ENCODE results near the gene TCF12.

TCF12 gene

DNA sequence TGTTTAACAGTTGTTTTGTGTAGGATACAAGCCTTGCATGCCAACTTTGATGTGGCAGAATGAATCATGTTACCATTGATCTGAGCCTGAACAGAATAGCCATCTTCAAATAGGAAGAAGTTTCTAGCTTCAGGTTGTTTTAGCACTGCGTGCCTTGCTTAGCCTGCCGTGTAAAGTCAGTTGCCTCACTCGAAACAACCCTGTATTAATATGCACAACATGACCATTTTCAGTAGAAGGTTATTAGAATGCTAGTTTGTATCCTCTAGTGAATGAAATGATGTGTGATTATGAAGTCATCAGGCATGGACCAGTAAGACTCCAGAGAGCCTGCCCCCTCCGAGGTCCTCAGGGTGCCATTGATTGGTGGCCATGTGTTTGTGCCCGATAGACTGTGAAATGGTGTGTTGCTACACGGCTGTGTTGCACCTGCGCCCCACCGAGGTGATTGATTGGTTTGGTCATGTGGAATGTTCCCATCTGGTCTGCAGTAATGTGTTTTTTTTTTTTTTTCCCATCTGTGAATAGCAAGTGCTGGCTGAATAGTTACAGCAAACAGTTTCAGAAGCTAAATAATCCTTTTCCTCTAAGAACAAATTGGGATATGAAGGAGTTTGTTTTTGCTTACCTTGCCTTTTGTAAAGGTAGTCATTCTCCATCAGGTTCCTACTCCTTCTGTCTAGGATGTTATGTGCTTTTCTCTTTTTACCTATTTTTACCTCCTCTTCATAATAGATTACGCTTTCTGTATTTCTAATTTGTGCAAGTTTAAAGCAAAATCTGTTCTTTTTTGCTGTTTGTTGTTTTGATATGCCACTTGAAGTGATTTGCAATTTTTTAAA, 214.9 kb downstream of the TCF12 start:
- H3K36me3 ChIP-seq (replicated peaks) = no peaks in the 10 kb centered on the region
- H3K4me3 ChIP-seq = no peak overlapping the region
- peaks cover 29% of the 10 kb centered on the region for H3K4me1 ChIP-seq
- H3K27me3 ChIP-seq (ENCODE audit: low read depth) = no peaks in the 10 kb centered on the region
- in situ Hi-C loops (cut with MboI; ENCODE audit: low sequenced_read_pairs) = loop anchor here (10.0 kb wide), 1 partner anchor 639 kb away; no protein-coding TSS in a partner anchor
- peak in 1 of 2 experiments; percentile 20 for DNase-seq (ENCODE audit: low spot score in 2 of 2)
- no peaks in the 10 kb centered on the region for H3K9me3 ChIP-seq

DNA sequence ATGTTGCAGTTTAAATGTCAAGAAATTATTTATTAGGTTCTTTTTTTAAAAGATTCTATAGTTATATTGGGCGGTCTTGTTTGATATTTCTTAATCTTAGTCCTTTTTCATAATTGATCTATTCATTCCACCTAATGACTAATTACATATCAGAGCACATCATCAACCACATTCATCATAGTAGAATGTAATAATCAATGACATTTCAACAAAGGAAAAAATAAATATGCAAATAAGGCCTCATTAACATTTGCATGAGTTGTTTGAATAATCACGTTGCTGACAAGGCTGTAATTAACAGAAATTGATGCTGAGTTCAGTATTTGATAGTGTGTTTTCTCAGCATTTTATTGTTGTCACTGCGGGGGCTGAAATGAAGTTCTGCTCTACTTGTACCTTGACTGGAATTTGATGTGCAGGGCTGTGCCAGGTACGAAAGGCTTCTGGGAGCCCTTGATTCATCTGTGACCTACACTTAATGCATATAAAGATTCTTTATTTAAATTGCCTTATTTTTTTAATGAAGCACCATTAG, 215.7 kb downstream of the TCF12 start:
- no peak for DNase-seq (ENCODE audit: low spot score in 2 of 2)
- Histone ChIP-seq H3K4me1 (peaks cover 29% of the 10 kb centered on the region), H3K36me3 (replicated peaks) (no peaks in the 10 kb centered on the region), H3K9me3 (no peaks in the 10 kb centered on the region), H3K4me3 (no peak overlapping the region), H3K27me3 (ENCODE audit: low read depth) (no peaks in the 10 kb centered on the region)
- in situ Hi-C loops (cut with MboI; ENCODE audit: low sequenced_read_pairs) = loop anchor here (10.0 kb wide), 1 partner anchor 639 kb away; no protein-coding TSS in a partner anchor

DNA sequence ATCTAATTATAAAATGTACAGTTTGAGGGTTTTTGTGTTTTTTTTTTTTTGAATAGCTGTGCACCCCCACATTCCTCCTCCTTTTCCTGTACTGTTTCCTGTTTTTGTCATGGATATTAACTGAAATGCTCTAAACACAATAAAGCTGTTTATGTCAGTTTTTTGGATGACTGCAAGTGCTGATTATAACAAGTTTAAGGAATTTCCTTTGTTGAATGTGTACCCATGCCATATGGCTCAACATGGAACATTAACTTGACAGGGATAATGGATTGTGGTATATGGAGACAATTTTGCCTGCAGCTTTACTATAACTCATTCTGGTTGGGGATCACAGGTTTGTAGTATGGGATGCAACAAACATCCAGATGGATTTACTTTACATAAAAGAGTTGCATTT, 216.4 kb downstream of the TCF12 start:
- peak in 1 of 2 experiments; percentile 77 for DNase-seq (ENCODE audit: low spot score in 2 of 2)
- in situ Hi-C loops (cut with MboI; ENCODE audit: low sequenced_read_pairs) = loop anchor here (10.0 kb wide), 1 partner anchor 640 kb away; no protein-coding TSS in a partner anchor

DNA sequence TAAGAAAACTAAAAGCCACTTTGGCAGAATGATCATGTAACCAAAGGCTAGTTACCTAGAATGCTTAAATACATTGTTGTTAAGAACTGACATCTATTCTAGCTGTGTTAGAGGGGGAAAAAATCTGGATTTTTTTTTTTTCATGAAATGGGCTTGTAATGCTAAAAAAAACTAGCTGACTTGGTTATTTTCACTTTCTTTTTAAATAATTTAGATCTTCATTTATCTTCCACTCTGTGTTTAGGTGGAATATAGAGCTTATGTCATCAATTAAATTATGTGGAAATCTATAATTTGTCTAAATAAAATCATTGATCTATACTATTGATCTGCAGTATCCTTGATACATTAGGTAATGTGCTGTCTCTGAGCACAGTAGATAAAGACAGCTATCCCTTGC, 217.4 kb downstream of the TCF12 start:
- no peaks in the 10 kb centered on the region for H3K27me3 ChIP-seq (ENCODE audit: low read depth)
- H3K36me3 ChIP-seq (replicated peaks) = no peaks in the 10 kb centered on the region
- in situ Hi-C loops (cut with MboI; ENCODE audit: low sequenced_read_pairs) = loop anchor here (10.0 kb wide), 1 partner anchor 641 kb away; no protein-coding TSS in a partner anchor
- H3K4me1 ChIP-seq = peaks cover 21% of the 10 kb centered on the region
- no peak overlapping the region for H3K4me3 ChIP-seq
- H3K9me3 ChIP-seq = no peaks in the 10 kb centered on the region
- DNase-seq (ENCODE audit: low spot score in 2 of 2) = no peak

More for the DNA sequence above, 216.4 kb downstream of the TCF12 start:
- H3K9me3 ChIP-seq = no peaks in the 10 kb centered on the region
- peaks cover 24% of the 10 kb centered on the region for H3K4me1 ChIP-seq
- H3K36me3 ChIP-seq (replicated peaks) = no peaks in the 10 kb centered on the region
- H3K27me3 ChIP-seq (ENCODE audit: low read depth) = no peaks in the 10 kb centered on the region
- no peak overlapping the region for H3K4me3 ChIP-seq

DNA sequence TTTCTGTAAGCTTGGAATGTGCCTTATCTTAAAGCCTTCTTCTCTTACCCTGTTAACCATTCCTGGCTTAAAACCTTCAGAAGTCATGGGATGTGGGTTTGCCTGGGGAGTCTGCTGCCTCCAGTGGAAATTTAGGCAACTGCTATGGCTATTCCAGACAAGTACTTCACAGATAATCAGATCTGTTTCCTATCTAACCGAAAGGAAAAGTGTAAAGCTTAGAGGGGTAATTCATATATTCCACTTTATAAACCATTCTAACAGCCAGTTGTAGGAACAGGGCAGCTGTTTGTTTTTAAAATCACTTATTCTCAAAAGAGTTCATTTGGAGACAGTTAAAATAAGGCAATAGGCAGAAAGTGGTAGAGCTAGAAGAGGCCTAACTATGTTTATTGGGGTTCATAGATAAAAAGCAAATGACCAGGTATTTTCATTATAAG, 219.9 kb downstream of the TCF12 start:
- in situ Hi-C loops (cut with MboI; ENCODE audit: low sequenced_read_pairs) = loop anchor here (10.0 kb wide), 1 partner anchor 644 kb away; no protein-coding TSS in a partner anchor
- H3K36me3 ChIP-seq (replicated peaks) = no peaks in the 10 kb centered on the region
- H3K9me3 ChIP-seq = no peaks in the 10 kb centered on the region
- peaks cover 21% of the 10 kb centered on the region for H3K4me1 ChIP-seq
- peak; percentile 63 to 81 for DNase-seq (ENCODE audit: low spot score in 2 of 2)
- H3K4me3 ChIP-seq = no peak overlapping the region
- no peaks in the 10 kb centered on the region for H3K27me3 ChIP-seq (ENCODE audit: low read depth)

DNA sequence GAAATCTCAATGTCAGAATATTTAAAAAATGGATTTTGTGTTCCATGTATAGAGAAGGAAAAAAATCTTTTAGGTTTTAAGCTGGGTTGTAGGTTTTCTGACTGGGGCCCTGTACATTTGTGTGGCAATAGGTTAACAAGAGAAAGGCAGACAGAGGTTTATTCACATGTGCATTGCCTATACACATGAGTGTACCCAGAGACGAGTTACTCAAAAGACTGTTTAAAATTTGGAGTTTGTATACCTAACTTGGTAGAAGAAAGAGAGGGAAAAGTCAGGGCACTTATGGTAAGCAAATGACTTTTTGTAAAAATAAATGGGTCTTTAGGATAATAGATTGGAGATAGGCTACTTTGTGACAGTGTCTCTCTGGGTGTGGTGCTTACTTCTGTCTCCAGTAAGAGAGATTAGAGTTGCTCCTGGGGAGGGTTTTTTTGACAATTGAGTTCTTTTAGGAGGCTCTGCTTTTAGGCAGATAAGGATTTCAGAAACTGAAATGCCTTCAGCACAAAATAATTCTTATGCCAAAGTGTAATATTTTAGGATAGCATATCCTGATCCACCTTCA, 225.2 kb downstream of the TCF12 start:
- DNase-seq (ENCODE audit: low spot score in 2 of 2) = no peak
- Histone ChIP-seq H3K36me3 (replicated peaks) (no peaks in the 10 kb centered on the region), H3K4me1 (peaks cover 11% of the 10 kb centered on the region), H3K27me3 (ENCODE audit: low read depth) (no peaks in the 10 kb centered on the region), H3K4me3 (no peak overlapping the region), H3K9me3 (no peaks in the 10 kb centered on the region)
- in situ Hi-C loops (cut with MboI; ENCODE audit: low sequenced_read_pairs) = loop anchor here (5.0 to 10.0 kb wide), 2 partner anchors 164 to 391 kb away; no protein-coding TSS in a partner anchor

DNA sequence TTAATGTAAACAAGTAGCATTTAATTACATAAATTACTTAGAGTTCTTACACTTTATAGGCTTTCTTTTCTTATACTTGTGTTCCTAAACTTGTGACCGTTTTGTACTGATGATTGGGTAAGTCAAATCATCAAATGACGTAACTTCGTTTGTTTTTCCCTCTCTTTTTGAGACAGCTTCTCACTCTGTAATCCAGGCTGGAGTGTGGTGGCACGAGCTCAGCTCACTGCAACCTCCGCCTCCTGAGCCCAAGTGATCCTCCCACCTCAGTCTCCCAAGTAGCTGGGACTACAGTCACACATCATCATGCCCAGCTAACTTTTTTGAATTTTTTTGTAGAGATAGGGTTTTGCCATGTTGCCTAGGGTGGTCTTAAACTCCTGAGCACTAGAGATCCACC, 226.0 kb downstream of the TCF12 start:
- in situ Hi-C loops (cut with MboI; ENCODE audit: low sequenced_read_pairs) = loop anchor here (5.0 to 10.0 kb wide), 2 partner anchors 163 to 390 kb away; no protein-coding TSS in a partner anchor
- peaks cover 11% of the 10 kb centered on the region for H3K4me1 ChIP-seq

DNA sequence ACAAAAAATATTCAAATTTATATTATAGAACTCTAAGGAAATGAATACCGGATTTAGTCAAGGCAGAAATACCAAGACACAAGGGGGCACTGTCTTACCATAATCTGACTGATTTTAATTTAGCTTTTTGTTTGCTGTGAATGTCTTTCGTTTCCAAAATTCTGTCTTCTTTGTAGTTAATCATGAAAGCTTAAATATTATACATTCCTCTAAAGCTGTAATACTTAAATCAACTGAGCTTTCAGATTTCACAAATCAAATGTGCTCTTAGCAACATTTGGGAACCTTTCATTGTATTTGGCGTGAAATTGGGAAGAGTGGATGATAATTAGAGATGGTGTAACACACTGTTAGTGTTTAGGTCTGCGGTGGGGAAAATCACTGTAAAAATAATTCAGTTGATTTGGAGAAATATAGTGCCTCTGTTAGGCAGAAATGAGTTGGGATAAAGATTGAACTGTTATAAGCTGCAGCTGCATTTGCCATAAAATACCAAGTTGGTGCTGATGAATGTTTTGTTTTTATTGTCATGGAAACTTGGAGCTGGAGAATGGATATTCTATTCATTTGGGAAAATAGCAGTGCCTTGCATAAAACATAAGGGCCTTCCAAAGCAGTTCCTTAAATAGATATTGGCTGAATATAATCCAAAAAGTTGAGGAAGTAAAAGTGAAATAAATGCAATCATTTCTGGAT, 228.2 kb downstream of the TCF12 start:
- peak; percentile 43 to 75 for DNase-seq (ENCODE audit: low spot score in 2 of 2)
- H3K9me3 ChIP-seq = no peaks in the 10 kb centered on the region
- H3K27me3 ChIP-seq (ENCODE audit: low read depth) = no peaks in the 10 kb centered on the region
- H3K4me1 ChIP-seq = peaks cover 11% of the 10 kb centered on the region
- H3K4me3 ChIP-seq = peak overlapping the region; percentile 3; the same call in 1 of the 2 replicates
- in situ Hi-C loops (cut with MboI; ENCODE audit: low sequenced_read_pairs) = loop anchor here (10.0 kb wide), 1 partner anchor 388 kb away; no protein-coding TSS in a partner anchor
- no peaks in the 10 kb centered on the region for H3K36me3 ChIP-seq (replicated peaks)

More for the DNA sequence above, 226.0 kb downstream of the TCF12 start:
- no peak for DNase-seq (ENCODE audit: low spot score in 2 of 2)
- Histone ChIP-seq H3K9me3 (no peaks in the 10 kb centered on the region), H3K36me3 (replicated peaks) (no peaks in the 10 kb centered on the region), H3K27me3 (ENCODE audit: low read depth) (no peaks in the 10 kb centered on the region), H3K4me3 (no peak overlapping the region)

DNA sequence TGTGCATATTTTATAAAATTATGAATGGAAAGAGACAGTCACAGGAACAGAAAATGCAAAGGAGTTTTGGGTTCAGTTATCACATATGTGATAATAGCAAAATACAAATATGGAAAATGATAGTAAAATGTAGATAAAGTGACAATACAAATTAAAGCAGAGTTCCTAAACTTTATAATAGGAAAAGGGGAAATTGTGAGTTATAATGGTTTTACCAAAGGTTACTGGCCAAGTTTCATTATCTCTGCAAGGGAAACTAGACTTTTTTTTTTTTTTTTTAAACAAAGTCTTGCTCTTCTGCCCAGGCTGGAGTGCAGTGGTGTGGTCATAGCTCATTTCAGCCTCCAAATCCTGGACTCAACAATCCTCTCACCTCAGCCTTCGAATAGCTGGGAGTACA, 229.2 kb downstream of the TCF12 start:
- H3K4me1 ChIP-seq = peaks cover 11% of the 10 kb centered on the region
- no peak overlapping the region for H3K4me3 ChIP-seq
- in situ Hi-C loops (cut with MboI; ENCODE audit: low sequenced_read_pairs) = loop anchor here (10.0 kb wide), 1 partner anchor 387 kb away; no protein-coding TSS in a partner anchor
- H3K36me3 ChIP-seq (replicated peaks) = 0 out of 2 replicates have a peak, but pooled peaks cover 2% of the 10 kb centered on the region
- H3K9me3 ChIP-seq = no peaks in the 10 kb centered on the region
- H3K27me3 ChIP-seq (ENCODE audit: low read depth) = no peaks in the 10 kb centered on the region
- no peak for DNase-seq (ENCODE audit: low spot score in 2 of 2)

DNA sequence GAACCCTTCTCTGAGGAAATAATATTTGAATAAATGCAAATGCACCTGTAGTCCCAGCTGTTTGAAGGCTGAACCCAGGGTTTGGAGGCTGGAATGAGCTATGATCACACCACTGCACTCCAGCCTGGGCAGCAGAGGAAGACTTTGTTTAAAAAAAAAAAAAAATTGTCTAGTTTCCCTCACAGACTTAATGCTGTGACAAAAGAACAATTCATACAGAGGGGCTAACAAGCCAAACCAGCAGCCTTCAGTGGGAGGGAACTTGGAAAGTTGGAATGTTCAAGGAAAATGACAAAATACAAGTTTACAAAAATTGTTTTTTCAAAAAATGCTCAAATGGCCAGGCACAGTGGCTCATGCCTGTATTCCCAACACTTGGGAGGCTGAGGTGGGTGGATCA, 229.8 kb downstream of the TCF12 start:
- Histone ChIP-seq H3K36me3 (replicated peaks) (0 out of 2 replicates have a peak, but pooled peaks cover 2% of the 10 kb centered on the region), H3K9me3 (no peaks in the 10 kb centered on the region)

DNA sequence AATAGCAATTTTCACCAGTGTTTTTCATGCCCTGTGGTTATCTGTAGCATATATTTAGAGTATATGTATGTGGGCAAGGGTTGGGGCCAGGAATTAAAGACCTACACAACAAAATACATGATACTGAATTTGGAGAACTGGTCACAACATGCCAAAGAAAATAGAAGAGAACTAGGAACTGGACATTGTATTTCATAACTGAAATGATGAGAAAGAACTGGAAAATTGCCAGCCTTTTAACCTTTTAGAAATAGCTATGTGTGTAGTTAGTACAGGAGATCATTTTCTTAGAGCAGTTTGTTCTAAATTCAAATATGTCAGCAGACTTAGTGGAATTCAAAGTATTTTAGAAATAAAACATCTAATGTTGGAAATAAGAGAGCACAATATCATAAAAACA, 230.8 kb downstream of the TCF12 start:
- no peaks in the 10 kb centered on the region for H3K9me3 ChIP-seq
- in situ Hi-C loops (cut with MboI; ENCODE audit: low sequenced_read_pairs) = loop anchor here (10.0 kb wide), 1 partner anchor 386 kb away; no protein-coding TSS in a partner anchor

More for the DNA sequence above, 229.8 kb downstream of the TCF12 start:
- Histone ChIP-seq H3K4me3 (no peak overlapping the region), H3K4me1 (peaks cover 11% of the 10 kb centered on the region), H3K27me3 (ENCODE audit: low read depth) (no peaks in the 10 kb centered on the region)
- no peak for DNase-seq (ENCODE audit: low spot score in 2 of 2)
- in situ Hi-C loops (cut with MboI; ENCODE audit: low sequenced_read_pairs) = loop anchor here (10.0 kb wide), 1 partner anchor 387 kb away; no protein-coding TSS in a partner anchor

DNA sequence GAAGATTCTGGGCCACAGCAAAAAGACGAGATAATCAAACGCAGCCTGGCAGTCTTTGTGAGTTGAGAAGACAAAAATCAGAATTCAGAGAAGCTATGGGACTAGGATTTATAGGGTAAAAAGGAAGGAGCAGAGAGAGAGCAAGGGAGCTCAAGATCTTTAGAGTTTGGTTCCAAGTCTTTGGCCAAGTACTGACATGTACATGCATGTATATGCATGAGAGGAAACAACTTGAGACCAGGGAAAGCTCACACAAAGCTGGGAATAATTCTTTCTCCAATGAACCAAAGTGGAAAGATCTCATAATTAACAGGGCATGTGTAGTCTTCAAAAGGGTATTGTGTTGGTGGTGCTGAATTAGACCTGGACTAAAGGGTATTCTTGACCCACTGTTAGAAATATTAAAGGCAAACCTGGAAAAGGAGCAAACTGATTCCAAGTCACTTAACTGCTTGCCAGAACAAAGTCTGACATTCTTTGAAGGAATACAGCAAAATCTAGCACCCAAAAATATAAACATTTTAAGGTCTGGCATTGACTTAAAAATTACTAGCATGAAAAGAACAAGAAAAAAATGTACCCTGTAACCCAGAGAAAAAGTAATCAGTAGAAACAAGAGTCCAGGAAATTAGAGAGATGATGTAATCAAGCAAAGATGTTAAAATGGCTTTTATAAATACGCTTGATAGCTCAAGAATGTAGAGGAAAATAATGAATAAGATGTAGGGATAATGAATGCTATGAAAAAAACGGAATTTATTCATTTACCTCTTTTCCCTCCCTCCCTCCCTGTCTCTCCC, 231.8 kb downstream of the TCF12 start:
- Histone ChIP-seq H3K4me1 (peaks cover 22% of the 10 kb centered on the region), H3K9me3 (no peaks in the 10 kb centered on the region), H3K36me3 (replicated peaks) (0 out of 2 replicates have a peak, but pooled peaks cover 2% of the 10 kb centered on the region), H3K4me3 (no peak overlapping the region), H3K27me3 (ENCODE audit: low read depth) (no peaks in the 10 kb centered on the region)
- in situ Hi-C loops (cut with MboI; ENCODE audit: low sequenced_read_pairs) = loop anchor here (5.0 kb wide), 1 partner anchor 57 kb away; no protein-coding TSS in a partner anchor
- no peak for DNase-seq (ENCODE audit: low spot score in 2 of 2)

More for the DNA sequence above, 230.8 kb downstream of the TCF12 start:
- Histone ChIP-seq H3K36me3 (replicated peaks) (0 out of 2 replicates have a peak, but pooled peaks cover 2% of the 10 kb centered on the region), H3K4me3 (no peak overlapping the region), H3K4me1 (peaks cover 14% of the 10 kb centered on the region), H3K27me3 (ENCODE audit: low read depth) (no peaks in the 10 kb centered on the region)
- DNase-seq (ENCODE audit: low spot score in 2 of 2) = no peak
